Measurements from ENCODE around the gene KTN1.

KTN1 gene

GRCh38 chr14:55620277-55620676, 40.3 kb downstream of the KTN1 start:
- Histone ChIP-seq H3K9me3 (ENCODE audit: severe bottlenecking) (no peaks in the 10 kb centered on the region), H3K4me3 (ENCODE audit: low read depth, low read length) (no peak overlapping the region), H3K27me3 (ENCODE audit: insufficient read depth, low read depth, severe bottlenecking) (no peaks in the 10 kb centered on the region), H3K27ac (no peak overlapping the region), H3K36me3 (peaks cover 74% of the 10 kb centered on the region)
- no peak for DNase-seq
- TF ChIP-seq CTCF (IDR thresholded peaks at IDR 0.05; ENCODE audit: low read depth, low read length): no peak

GRCh38 chr14:55620981-55621380, 41.0 kb downstream of the KTN1 start:
- Histone ChIP-seq H3K36me3 (peaks cover 73% of the 10 kb centered on the region), H3K4me3 (ENCODE audit: low read depth, low read length) (no peak overlapping the region), H3K9me3 (ENCODE audit: severe bottlenecking) (no peaks in the 10 kb centered on the region), H3K27ac (no peak overlapping the region), H3K27me3 (ENCODE audit: insufficient read depth, low read depth, severe bottlenecking) (no peaks in the 10 kb centered on the region)
- DNase-seq: no peak
- TF ChIP-seq CTCF (IDR thresholded peaks at IDR 0.05; ENCODE audit: low read depth, low read length): no peak

GRCh38 chr14:55621391-55621790, 41.4 kb downstream of the KTN1 start:
- no peak for TF ChIP-seq CTCF (IDR thresholded peaks at IDR 0.05; ENCODE audit: low read depth, low read length)
- DNase-seq: no peak
- Histone ChIP-seq H3K27ac (no peak overlapping the region), H3K36me3 (peaks cover 69% of the 10 kb centered on the region), H3K9me3 (ENCODE audit: severe bottlenecking) (no peaks in the 10 kb centered on the region), H3K4me3 (ENCODE audit: low read depth, low read length) (no peak overlapping the region), H3K27me3 (ENCODE audit: insufficient read depth, low read depth, severe bottlenecking) (no peaks in the 10 kb centered on the region)

- no peak for DNase-seq
- peaks cover 56% of the 10 kb centered on the region for H3K36me3 ChIP-seq
Observed at GRCh38 chr14:55624913-55625312, 44.9 kb downstream of the KTN1 start.

DNA sequence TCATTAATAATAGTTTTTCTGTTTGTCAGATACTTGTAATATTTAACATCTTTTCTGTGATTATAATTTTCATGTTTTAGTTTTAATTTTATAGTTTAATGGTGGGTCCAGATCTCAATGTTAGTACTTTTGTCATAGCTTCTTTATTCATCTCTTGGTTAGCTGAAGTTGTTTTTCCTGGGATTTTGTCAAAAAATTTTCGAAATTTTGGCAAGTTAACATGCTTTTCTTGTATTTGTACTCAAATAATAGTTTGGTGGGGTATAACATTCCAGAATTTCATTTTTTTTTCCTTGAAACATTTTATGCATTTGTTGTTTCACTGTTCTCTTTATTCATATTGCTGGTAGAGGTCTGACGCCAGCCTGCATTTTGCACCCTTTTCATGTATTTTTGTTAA, 45.5 kb downstream of the KTN1 start:
- DNase-seq: no peak
- Histone ChIP-seq H3K4me3 (ENCODE audit: low read depth, low read length) (no peak overlapping the region), H3K27me3 (ENCODE audit: insufficient read depth, low read depth, severe bottlenecking) (no peaks in the 10 kb centered on the region), H3K9me3 (ENCODE audit: severe bottlenecking) (no peaks in the 10 kb centered on the region), H3K36me3 (peaks cover 56% of the 10 kb centered on the region), H3K27ac (no peak overlapping the region)
- TF ChIP-seq CTCF (IDR thresholded peaks at IDR 0.05; ENCODE audit: low read depth, low read length): no peak

More at GRCh38 chr14:55624913-55625312, 44.9 kb downstream of the KTN1 start:
- Histone ChIP-seq H3K9me3 (ENCODE audit: severe bottlenecking) (no peaks in the 10 kb centered on the region), H3K4me3 (ENCODE audit: low read depth, low read length) (no peak overlapping the region), H3K27ac (no peak overlapping the region), H3K27me3 (ENCODE audit: insufficient read depth, low read depth, severe bottlenecking) (no peaks in the 10 kb centered on the region)
- no peak for TF ChIP-seq CTCF (IDR thresholded peaks at IDR 0.05; ENCODE audit: low read depth, low read length)

DNA sequence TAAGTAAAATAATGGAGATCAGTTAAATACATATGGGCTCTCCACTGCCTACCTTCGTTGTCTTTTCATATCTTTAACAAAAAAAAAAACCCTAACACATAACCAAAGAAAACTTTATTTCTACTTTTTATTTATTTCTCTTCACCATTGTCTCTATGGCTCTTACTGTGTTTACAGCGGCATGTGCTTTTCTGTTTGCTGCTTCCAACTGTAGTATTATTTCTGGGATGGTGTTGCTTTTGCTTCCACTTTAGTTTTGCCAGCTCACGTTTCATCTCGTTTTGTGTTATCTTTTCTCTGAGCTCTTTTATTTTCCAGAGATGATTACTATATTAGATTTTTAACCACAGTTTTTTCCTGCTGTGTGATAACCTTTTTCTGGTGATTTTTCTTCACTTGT, 46.1 kb downstream of the KTN1 start:
- peaks cover 53% of the 10 kb centered on the region for H3K36me3 ChIP-seq
- no peak for TF ChIP-seq CTCF (IDR thresholded peaks at IDR 0.05; ENCODE audit: low read depth, low read length)
- no peak overlapping the region for H3K4me3 ChIP-seq (ENCODE audit: low read depth, low read length)
- no peak for DNase-seq
- no peaks in the 10 kb centered on the region for H3K27me3 ChIP-seq (ENCODE audit: insufficient read depth, low read depth, severe bottlenecking)
- no peaks in the 10 kb centered on the region for H3K9me3 ChIP-seq (ENCODE audit: severe bottlenecking)
- no peak overlapping the region for H3K27ac ChIP-seq
